Heart left ventricle (tissue), 13 donors: ENCODE results near the gene SPINK4.

ENCODE experiments used
- POLR2A ChIP-seq, 2 donors: fragments of 450-650 bp; IDR thresholded peaks; one replicate each; pipeline ENCODE4 v1.6.1; 2017; ENCODE audit warnings: antibody characterized with exemption in 2 of 2, mild to moderate bottlenecking in 2 of 2, moderate library complexity in 2 of 2
- TF ChIP-seq, protein P1 (sequence below), 12 donors: fragments of 200-600 bp; sonication (generic) in 4 of 12; IDR thresholded peaks; one replicate each; pipeline versions ENCODE4 v1.5.0 to v1.8.0; 2018 to 2022; ENCODE audit warnings: antibody characterized with exemption in 12 of 12, mild to moderate bottlenecking in 5 of 12
- donor health status: ischemic (EF 13 %, LVEDD 7.1; RV severe dilation, severe dysfunction).
- donor health status: DM: no; HTN: yes; CAD: no.
- donor health status: DM: no; HTN: no; CAD: no.
- donor health status: ischemic (EF 25% LVEDD 6.9; RV normal size, moderate dysfunction).
- donor health status: ischemic (EF 25% LVEDD 5.7; RV mildly dilated, moderate dysfunction).
- donor health status: ischemic (EF 35%, LVEDD 5.7; RV mildly dilated, moderate dysfunction).
- donor health status: nonischemic (EF 11% LVEDD 7.7; RV severe dilation, severe dysfunction).
- donor health status: DM: yes; HTN: yes; CAD: no.
- donor health status: PGD.
- donor health status: ischemic (EF 29% LVEDD 5.4; RV normal size, mild dysfunction).
- donor health status: nonischemic (EF 23%, LVEDD 6.1; RV moderate dilation, normal function).

- TF ChIP-seq, protein P1, sequence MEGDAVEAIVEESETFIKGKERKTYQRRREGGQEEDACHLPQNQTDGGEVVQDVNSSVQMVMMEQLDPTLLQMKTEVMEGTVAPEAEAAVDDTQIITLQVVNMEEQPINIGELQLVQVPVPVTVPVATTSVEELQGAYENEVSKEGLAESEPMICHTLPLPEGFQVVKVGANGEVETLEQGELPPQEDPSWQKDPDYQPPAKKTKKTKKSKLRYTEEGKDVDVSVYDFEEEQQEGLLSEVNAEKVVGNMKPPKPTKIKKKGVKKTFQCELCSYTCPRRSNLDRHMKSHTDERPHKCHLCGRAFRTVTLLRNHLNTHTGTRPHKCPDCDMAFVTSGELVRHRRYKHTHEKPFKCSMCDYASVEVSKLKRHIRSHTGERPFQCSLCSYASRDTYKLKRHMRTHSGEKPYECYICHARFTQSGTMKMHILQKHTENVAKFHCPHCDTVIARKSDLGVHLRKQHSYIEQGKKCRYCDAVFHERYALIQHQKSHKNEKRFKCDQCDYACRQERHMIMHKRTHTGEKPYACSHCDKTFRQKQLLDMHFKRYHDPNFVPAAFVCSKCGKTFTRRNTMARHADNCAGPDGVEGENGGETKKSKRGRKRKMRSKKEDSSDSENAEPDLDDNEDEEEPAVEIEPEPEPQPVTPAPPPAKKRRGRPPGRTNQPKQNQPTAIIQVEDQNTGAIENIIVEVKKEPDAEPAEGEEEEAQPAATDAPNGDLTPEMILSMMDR (IDR thresholded peaks at IDR 0.05) = no peak
- no peak for TF ChIP-seq POLR2A (IDR thresholded peaks at IDR 0.05)
Measured at GRCh38 chr9:33255014-33255413, 15.0 kb downstream of the SPINK4 start.
